Spleen (tissue), 11 donors: ENCODE results near the gene RPUSD1. TPM values are rescaled to one million over a fixed set of nuclear protein-coding genes. Genes with fewer than 3 reads are reported as not detected.

Source experiments
- DNase-seq: peaks from one replicate; pipeline ENCODE4 v3.0.0-alpha.2; 2020
- H3K27ac ChIP-seq, 8 donors: fragments of 200-600 bp; sonication (generic) in 7 of 8; 1 replicate in 4 of 8; 2 replicates in 4 of 8; pipeline versions ENCODE4 v1.5.0 to v1.8.0; 2016 to 2021; ENCODE audit warnings: inconsistent platforms in 4 of 8, mild to moderate bottlenecking in 4 of 8, moderate library complexity in 1 of 8
- H3K27me3 ChIP-seq, 7 donors: fragments of 200-600 bp; sonication (generic) in 6 of 7; replicated peaks in 1 of 7; 1 replicate in 4 of 7; 2 replicates in 3 of 7; pipeline versions ENCODE4 v1.5.0 to v1.8.0; 2016 to 2021; ENCODE audit warnings: inconsistent platforms in 3 of 7, mild to moderate bottlenecking in 1 of 7
- H3K36me3 ChIP-seq, 6 donors: fragments of 200-600 bp; sonication (generic) in 5 of 6; 1 replicate in 4 of 6; 2 replicates in 2 of 6; pipeline versions ENCODE4 v1.5.0 to v1.8.0; 2016 to 2021; ENCODE audit warnings: inconsistent platforms in 2 of 6
- H3K4me1 ChIP-seq, 6 donors: fragments of 200-600 bp; sonication (generic) in 5 of 6; 1 replicate in 3 of 6; 2 replicates in 3 of 6; pipeline versions ENCODE4 v1.5.0 to v1.8.0; 2016 to 2021; ENCODE audit warnings: inconsistent platforms in 3 of 6
- H3K4me3 ChIP-seq, 8 donors: fragments of 200-600 bp; sonication (generic) in 7 of 8; 1 replicate in 4 of 8; 2 replicates in 4 of 8; pipeline versions ENCODE4 v1.5.0 to v1.8.0; 2016 to 2021; ENCODE audit warnings: inconsistent platforms in 4 of 8, mild to moderate bottlenecking in 4 of 8, moderate library complexity in 2 of 8
- H3K9me3 ChIP-seq, 8 donors: fragments of 200-600 bp; sonication (generic) in 7 of 8; 1 replicate in 4 of 8; 2 replicates in 4 of 8; pipeline versions ENCODE4 v1.5.0 to v1.8.0; 2016 to 2021; ENCODE audit warnings: inconsistent platforms in 4 of 8
- CTCF ChIP-seq, 11 experiments: fragments of 200-600 bp in 7 of 11; fragments of 450-650 bp in 4 of 11; sonication (generic) in 4 of 11; IDR thresholded peaks in 8 of 11; conservative IDR thresholded peaks in 3 of 11; 1 replicate in 7 of 11; 2 replicates in 4 of 11; pipeline versions ENCODE4 v1.4.0 to v1.8.0; 2016 to 2021; ENCODE audit warnings: antibody characterized with exemption in 11 of 11, inconsistent platforms in 4 of 11, mild to moderate bottlenecking in 1 of 11
- POLR2A ChIP-seq, 3 donors: fragments of 450-650 bp; IDR thresholded peaks; one replicate each; pipeline ENCODE4 v1.5.1; 2017; ENCODE audit warnings: antibody characterized with exemption in 3 of 3, mild to moderate bottlenecking in 1 of 3
- POLR2AphosphoS5 ChIP-seq, 3 donors: sonication (generic); formaldehyde crosslinking; IDR thresholded peaks; one replicate each; pipeline ENCODE4 v1.5.1; 2017; ENCODE audit warnings: antibody characterized with exemption in 3 of 3
- WGBS, 5 donors: extraction: QIAGEN DNeasy Blood & Tissue Kit in 3 of 5; methylation state at CpG; one replicate each; pipeline versions ENCODE4 v1.1.5 to v1.1.7; 2013 to 2018; 5-methylcytosine and 5-hydroxymethylcytosine counted together
- intact Hi-C: fragments of 100-400 bp; cut with DNase I; formaldehyde crosslinking; loops from one replicate; pipeline ENCODE4 v1.15.0; 2023; ENCODE audit warnings: low total_unique reads
- polyA plus RNA-seq, 3 donors: library from polyadenylated mRNA; stranded (reverse); fragments of 200-250 nt; gene quantifications; one replicate each; pipeline ENCODE4 v1.2.1, GENCODE V29; 2013
- total RNA-seq, 7 donors: library from RNA; depleted of rRNA in 3 of 7; stranded (reverse); fragments of >200 nt in 3 of 7; fragmentation: NEBNext Ultra II Directional in 4 of 7; extraction: Animal tissue kit (Norgen Biotek cat#: 25700) in 4 of 7; gene quantifications; one replicate each; pipeline versions ENCODE4 v1.1.0 to v1.2.1, GENCODE V29; 2016 to 2021
- donor health status: healthy with polysubstance abuse.
- donor health status: DM: no; HTN: no; CAD: no; lungs with moderate emphysema.
- donor health status: DM: no; HTN: no; CAD: no.
- donor health status: Bipolar disorder and iron deficiency.
- donor health status: healthy.
- donor health status: DM: no; HTN: no; CAD: no.
- donor health status: DM: yes; HTN: yes; CAD: no.

The RPUSD1 gene
- total and polyA plus RNA-seq, 10 donors: 17.9 to 34.2 (median 21.7) TPM

DNA sequence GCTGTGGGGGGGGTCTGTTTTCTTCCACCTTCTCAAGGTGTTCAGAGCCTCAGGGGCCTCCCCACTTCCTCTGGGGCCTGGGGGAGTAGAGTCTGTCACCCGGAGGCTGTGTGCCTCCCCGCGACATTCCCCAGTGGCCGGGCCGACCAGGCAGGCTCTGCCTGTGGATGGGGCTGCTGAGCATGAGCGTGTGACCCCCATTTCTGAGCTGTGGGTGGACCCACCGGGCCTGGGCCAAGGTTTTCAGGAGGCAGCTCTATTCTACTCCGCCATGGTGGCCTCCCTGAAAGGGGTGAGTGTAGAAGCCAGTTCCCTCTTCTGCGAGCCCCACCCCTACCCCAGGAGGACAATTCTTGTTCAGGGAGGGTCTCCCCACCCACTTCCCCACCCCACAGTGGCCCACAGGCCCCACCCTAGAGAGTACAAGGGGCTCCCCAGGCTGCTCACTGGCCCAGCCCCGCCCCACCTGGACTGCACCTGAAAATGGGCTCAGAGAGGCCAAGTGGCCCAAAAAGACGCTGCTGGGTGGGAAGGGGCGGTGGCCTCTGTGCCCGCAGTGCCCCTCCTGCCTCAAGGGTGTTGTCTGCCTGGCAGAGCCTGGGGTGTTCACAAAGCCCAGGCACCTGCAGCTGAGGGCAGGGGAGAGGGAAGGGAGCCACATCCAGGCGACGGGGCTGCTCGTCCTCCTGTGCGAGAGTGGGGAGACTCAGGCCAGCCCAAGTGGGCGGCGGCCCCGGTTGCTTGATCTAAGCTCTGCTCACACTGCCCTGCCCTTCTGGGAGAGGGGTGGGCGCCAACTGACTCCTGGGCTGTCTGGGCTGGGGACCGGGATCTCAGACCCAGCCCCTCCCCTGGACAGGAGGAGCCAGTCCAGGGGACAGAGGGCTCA, 26.3 kb downstream of the RPUSD1 start:
- no peak overlapping the region for H3K4me3 ChIP-seq
- no peak for DNase-seq
- no peaks in the 10 kb centered on the region for H3K4me1 ChIP-seq
- no peak overlapping the region for H3K27ac ChIP-seq
- H3K9me3 ChIP-seq: peaks cover 0 to under 1% (median 0%) of the 10 kb centered on the region in 8 donors
- H3K27me3 ChIP-seq: peaks cover 0 to 71% (median 14%) of the 10 kb centered on the region in 7 donors
- TF ChIP-seq POLR2A (IDR thresholded peaks at IDR 0.05) (no peak), CTCF (IDR thresholded peaks at IDR 0.05 in 8 of 11, conservative IDR thresholded peaks at IDR 0.05 in 3 of 11) (no peak), POLR2AphosphoS5 (IDR thresholded peaks at IDR 0.05) (no peak)
- intact Hi-C loops: no loop called here
- H3K36me3 ChIP-seq: no peaks in the 10 kb centered on the region
- 74 to 91% (median 76%) methylated on average over 9 to 22 of the region's 22 CpGs for WGBS, 5 donors

GRCh38 chr16:760545-761343, 27.4 kb downstream of the RPUSD1 start, which contains the start of gene MSLN:
MSLN (plus strand) TSS chr16:760734; CDS start chr16:762681, 1,947 bp downstream.
- intact Hi-C loops: no loop called here
- H3K4me3 ChIP-seq: no peak within 1 kb of the TSS
- no peak within 1 kb of the TSS for H3K27ac ChIP-seq
- no peak for DNase-seq
- no peaks in the 10 kb centered on the region for H3K36me3 ChIP-seq
- no peak for TF ChIP-seq POLR2A (IDR thresholded peaks at IDR 0.05)
- no peak for TF ChIP-seq POLR2AphosphoS5 (IDR thresholded peaks at IDR 0.05)
- TF ChIP-seq CTCF (IDR thresholded peaks at IDR 0.05 in 8 of 11, conservative IDR thresholded peaks at IDR 0.05 in 3 of 11): no peak
- H3K9me3 ChIP-seq: peaks cover 0 to 6% (median 0%) of the 10 kb centered on the region in 8 donors
- 76 to 85% (median 79%) methylated on average over 31 to 37 of the region's 37 CpGs for WGBS, 5 donors
- H3K27me3 ChIP-seq: peaks cover 0 to 63% (median 14%) of the 10 kb centered on the region in 7 donors
- H3K4me1 ChIP-seq: no peaks in the 10 kb centered on the region

- H3K27ac ChIP-seq: no peak overlapping the region
- 79 to 100% (median 83%) methylated on average over 1 to 15 of the region's 15 CpGs for WGBS, 5 donors
- no peak for DNase-seq
- intact Hi-C loops: no loop called here
- no peaks in the 10 kb centered on the region for H3K36me3 ChIP-seq
- H3K27me3 ChIP-seq: peaks cover 0 to 57% (median 14%) of the 10 kb centered on the region in 7 donors
- H3K4me1 ChIP-seq: peaks cover 0 to 3% (median 0%) of the 10 kb centered on the region in 6 donors
- H3K9me3 ChIP-seq: peaks cover 0 to 6% (median 0%) of the 10 kb centered on the region in 8 donors
- TF ChIP-seq POLR2AphosphoS5 (IDR thresholded peaks at IDR 0.05) (no peak), POLR2A (IDR thresholded peaks at IDR 0.05) (no peak), CTCF (IDR thresholded peaks at IDR 0.05 in 8 of 11, conservative IDR thresholded peaks at IDR 0.05 in 3 of 11) (no peak)
- H3K4me3 ChIP-seq: no peak overlapping the region
Observed at GRCh38 chr16:760065-760464, 28.1 kb downstream of the RPUSD1 start.
